ENCODE data around the gene FAM107B. TPM values are rescaled to one million over a fixed set of nuclear protein-coding genes. Genes with fewer than 3 reads are reported as not detected.

Gene FAM107B
- total and polyA plus RNA-seq, 2 donors (not counting 3 experiments of a cell fraction or from before 2014, with no cell fraction given), result 39.2 to 176 TPM

DNA sequence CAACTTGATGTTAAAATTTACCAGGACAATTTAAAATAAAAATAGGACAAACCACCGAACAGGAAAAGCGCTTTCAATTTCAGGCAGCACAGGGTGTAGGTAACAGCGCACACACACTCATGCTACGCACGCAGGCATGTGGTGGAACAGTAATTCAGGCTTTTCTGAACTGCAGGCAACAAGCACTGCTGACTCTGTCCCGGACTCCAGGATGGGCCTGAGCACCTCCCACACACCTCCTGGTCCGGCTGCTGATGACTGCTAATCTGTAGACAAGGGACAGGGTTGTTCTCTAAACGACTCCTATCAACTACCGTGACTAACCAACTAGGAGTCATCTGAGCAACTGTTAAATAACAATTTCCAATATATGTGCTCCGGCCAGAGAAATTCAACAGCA is 251.4 kb downstream of the FAM107B start:
- no peak for DNase-seq (ENCODE audit: low read depth, low spot score)
- Histone ChIP-seq H3K79me2 (ENCODE audit: control insufficient read depth, insufficient read depth, low read length) (peaks cover 67% of the 10 kb centered on the region), H3K4me1 (ENCODE audit: control insufficient read depth, extremely low read depth, insufficient read depth, low read length) (peaks cover 7% of the 10 kb centered on the region), H3K36me3 (ENCODE audit: control insufficient read depth in 2 of 2, extremely low read depth in 1 of 2, insufficient read depth in 2 of 2, low read length in 2 of 2) (peaks cover 11 to 27% of the 10 kb centered on the region in 2 experiments), H3K27ac (ENCODE audit: insufficient read depth, low read depth, low read length) (no peak overlapping the region), H3K4me2 (ENCODE audit: insufficient read depth, low read length) (no peak overlapping the region), H3K4me3 (replicated peaks in 1 of 3; ENCODE audit: insufficient read depth in 1 of 3, low read depth in 1 of 3, low read length in 3 of 3) (no peak overlapping the region), H4K20me1 (replicated peaks; ENCODE audit: control insufficient read depth, extremely low read depth, insufficient read depth, low read length) (no peaks in the 10 kb centered on the region), H3K27me3 (ENCODE audit: control insufficient read depth in 2 of 2, insufficient read depth in 2 of 2, low read length in 2 of 2) (no peaks in the 10 kb centered on the region), H2AFZ (ENCODE audit: low read depth, low read length) (no peak overlapping the region), H3K9me3 (replicated peaks; ENCODE audit: control insufficient read depth, insufficient read depth, low read length) (no peaks in the 10 kb centered on the region), H3K9ac (replicated peaks; ENCODE audit: extremely low read depth, insufficient read depth, low read length) (no peak overlapping the region), H3K9me1 (replicated peaks; ENCODE audit: control insufficient read depth, extremely low read depth, insufficient read depth, low read length) (no peaks in the 10 kb centered on the region)
- dilution Hi-C loops (cut with MboI; ENCODE audit: extremely low pct_ligation_motif_present, low sequenced_read_pairs) (no loop called here), intact Hi-C loops (cut with micrococcal nuclease) (no loop called here)
- TF ChIP-seq POLR2A (IDR thresholded peaks at IDR 0.05; ENCODE audit: low read depth, low read length) (no peak), JUN (IDR thresholded peaks at IDR 0.05; ENCODE audit: borderline replicate concordance, insufficient read depth, insufficient read length, low read depth) (no peak), EZH2 (IDR thresholded peaks at IDR 0.05; ENCODE audit: borderline replicate concordance, low read depth, low read length, severe bottlenecking) (no peak), FOS (IDR thresholded peaks at IDR 0.05; ENCODE audit: borderline replicate concordance, insufficient read depth, low read length) (no peak), MYC (IDR thresholded peaks at IDR 0.05; ENCODE audit: low read depth, low read length) (no peak), GATA2 (IDR thresholded peaks at IDR 0.05; ENCODE audit: insufficient read depth, insufficient read length, low read depth, low read length) (no peak), POLR2AphosphoS5 (IDR thresholded peaks at IDR 0.05; ENCODE audit: insufficient read depth, low read depth, low read length) (no peak)
- TF ChIP-seq, protein P1, sequence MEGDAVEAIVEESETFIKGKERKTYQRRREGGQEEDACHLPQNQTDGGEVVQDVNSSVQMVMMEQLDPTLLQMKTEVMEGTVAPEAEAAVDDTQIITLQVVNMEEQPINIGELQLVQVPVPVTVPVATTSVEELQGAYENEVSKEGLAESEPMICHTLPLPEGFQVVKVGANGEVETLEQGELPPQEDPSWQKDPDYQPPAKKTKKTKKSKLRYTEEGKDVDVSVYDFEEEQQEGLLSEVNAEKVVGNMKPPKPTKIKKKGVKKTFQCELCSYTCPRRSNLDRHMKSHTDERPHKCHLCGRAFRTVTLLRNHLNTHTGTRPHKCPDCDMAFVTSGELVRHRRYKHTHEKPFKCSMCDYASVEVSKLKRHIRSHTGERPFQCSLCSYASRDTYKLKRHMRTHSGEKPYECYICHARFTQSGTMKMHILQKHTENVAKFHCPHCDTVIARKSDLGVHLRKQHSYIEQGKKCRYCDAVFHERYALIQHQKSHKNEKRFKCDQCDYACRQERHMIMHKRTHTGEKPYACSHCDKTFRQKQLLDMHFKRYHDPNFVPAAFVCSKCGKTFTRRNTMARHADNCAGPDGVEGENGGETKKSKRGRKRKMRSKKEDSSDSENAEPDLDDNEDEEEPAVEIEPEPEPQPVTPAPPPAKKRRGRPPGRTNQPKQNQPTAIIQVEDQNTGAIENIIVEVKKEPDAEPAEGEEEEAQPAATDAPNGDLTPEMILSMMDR (IDR thresholded peaks at IDR 0.05; ENCODE audit: extremely low read depth in 1 of 2, insufficient read depth in 1 of 2, low read depth in 1 of 2, low read length in 2 of 2), result no peak
- TF ChIP-seq, protein P2, sequence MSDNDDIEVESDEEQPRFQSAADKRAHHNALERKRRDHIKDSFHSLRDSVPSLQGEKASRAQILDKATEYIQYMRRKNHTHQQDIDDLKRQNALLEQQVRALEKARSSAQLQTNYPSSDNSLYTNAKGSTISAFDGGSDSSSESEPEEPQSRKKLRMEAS (IDR thresholded peaks at IDR 0.05; ENCODE audit: insufficient read depth, insufficient read length), result no peak
- no peak for FAIRE-seq
- BruUV-seq (replicated peaks), result no TSS peak
- CTCF ChIA-PET, result interaction anchor here (1.9 kb wide), 1 partner anchor 12 kb away, joined by 7 read pairs; no protein-coding TSS in a partner anchor
- POLR2A ChIA-PET, result no interaction called here

All from endothelial cell of umbilical vein (primary cell).